ENCODE data around the gene NOS1AP.
"Not testable (repeated sequence)": the region's sequence is repeated elsewhere in the genome, so short reads cannot be mapped to it uniquely, and the experiment has no call there.

The NOS1AP gene

GRCh38 chr1:162168261-162168660 is 98.8 kb downstream of the NOS1AP start:
- TF ChIP-seq, protein P1, sequence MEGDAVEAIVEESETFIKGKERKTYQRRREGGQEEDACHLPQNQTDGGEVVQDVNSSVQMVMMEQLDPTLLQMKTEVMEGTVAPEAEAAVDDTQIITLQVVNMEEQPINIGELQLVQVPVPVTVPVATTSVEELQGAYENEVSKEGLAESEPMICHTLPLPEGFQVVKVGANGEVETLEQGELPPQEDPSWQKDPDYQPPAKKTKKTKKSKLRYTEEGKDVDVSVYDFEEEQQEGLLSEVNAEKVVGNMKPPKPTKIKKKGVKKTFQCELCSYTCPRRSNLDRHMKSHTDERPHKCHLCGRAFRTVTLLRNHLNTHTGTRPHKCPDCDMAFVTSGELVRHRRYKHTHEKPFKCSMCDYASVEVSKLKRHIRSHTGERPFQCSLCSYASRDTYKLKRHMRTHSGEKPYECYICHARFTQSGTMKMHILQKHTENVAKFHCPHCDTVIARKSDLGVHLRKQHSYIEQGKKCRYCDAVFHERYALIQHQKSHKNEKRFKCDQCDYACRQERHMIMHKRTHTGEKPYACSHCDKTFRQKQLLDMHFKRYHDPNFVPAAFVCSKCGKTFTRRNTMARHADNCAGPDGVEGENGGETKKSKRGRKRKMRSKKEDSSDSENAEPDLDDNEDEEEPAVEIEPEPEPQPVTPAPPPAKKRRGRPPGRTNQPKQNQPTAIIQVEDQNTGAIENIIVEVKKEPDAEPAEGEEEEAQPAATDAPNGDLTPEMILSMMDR (IDR thresholded peaks at IDR 0.05; ENCODE audit: low read depth, low read length, missing control alignments) = no peak
- in situ Hi-C loops (cut with HindIII; ENCODE audit: low pct_ligation_motif_present, low sequenced_read_pairs) = no loop called here
- no peaks in the 10 kb centered on the region for H3K36me3 ChIP-seq (replicated peaks)
- no peak overlapping the region for H3K27ac ChIP-seq
- H3K27me3 ChIP-seq (replicated peaks) = no peaks in the 10 kb centered on the region
- DNase-seq = no peak
- H3K4me3 ChIP-seq (ENCODE audit: low read depth, low read length) = no peak overlapping the region

DNA sequence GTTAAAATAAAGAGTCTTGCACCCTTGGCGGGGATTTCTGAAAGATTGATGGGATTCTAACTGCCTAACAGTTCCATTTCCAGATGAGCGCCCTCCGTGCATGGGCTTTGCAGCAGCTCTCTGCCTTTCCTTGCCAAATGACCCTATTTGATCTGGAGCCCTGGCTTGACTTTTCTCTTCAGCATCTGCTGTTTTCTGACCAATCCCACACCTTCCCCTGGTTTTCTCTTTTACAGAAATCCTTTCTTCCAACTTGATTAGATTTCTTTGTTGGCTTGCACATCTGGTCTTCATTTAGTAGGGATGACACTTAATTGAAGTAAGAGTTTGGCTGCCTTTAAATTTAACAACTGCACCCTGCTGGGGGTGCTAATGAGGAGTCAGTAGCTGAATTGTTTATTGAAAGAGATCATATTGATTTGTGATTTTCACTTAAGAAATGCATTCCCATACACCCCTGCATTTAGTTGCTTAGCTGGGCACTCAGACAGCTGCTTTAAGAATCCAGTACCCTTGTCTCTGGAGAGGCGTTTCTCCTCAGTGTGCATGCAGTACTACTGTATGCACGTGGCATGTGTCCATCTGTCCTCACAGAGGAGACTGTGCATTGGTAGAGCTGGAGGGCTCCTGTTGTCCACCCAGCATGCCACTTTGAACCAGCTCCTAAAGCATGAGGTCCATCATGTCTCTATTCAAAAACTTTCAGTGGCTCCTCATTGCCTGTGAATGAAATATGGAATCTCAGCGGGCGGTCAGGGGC is 99.7 kb downstream of the NOS1AP start:
- H3K36me3 ChIP-seq (replicated peaks) = no peaks in the 10 kb centered on the region
- no peaks in the 10 kb centered on the region for H3K27me3 ChIP-seq (replicated peaks)
- no peak overlapping the region for H3K4me3 ChIP-seq (ENCODE audit: low read depth, low read length)
- H3K27ac ChIP-seq = no peak overlapping the region
- TF ChIP-seq, protein P1 (IDR thresholded peaks at IDR 0.05; ENCODE audit: low read depth, low read length, missing control alignments) = no peak
- no peak for DNase-seq
- in situ Hi-C loops (cut with HindIII; ENCODE audit: low pct_ligation_motif_present, low sequenced_read_pairs) = no loop called here

GRCh38 chr1:162171111-162171510 is 101.6 kb downstream of the NOS1AP start:
- Histone ChIP-seq H3K4me3 (ENCODE audit: low read depth, low read length) (no peak overlapping the region), H3K27me3 (replicated peaks) (no peaks in the 10 kb centered on the region), H3K27ac (no peak overlapping the region), H3K36me3 (replicated peaks) (no peaks in the 10 kb centered on the region)
- in situ Hi-C loops (cut with HindIII; ENCODE audit: low pct_ligation_motif_present, low sequenced_read_pairs) = no loop called here
- no peak for DNase-seq
- TF ChIP-seq, protein P1 (IDR thresholded peaks at IDR 0.05; ENCODE audit: low read depth, low read length, missing control alignments) = no peak

GRCh38 chr1:162172311-162173102 is 103.0 kb downstream of the NOS1AP start:
- TF ChIP-seq, protein P1 (IDR thresholded peaks at IDR 0.05; ENCODE audit: low read depth, low read length, missing control alignments) = no peak
- in situ Hi-C loops (cut with HindIII; ENCODE audit: low pct_ligation_motif_present, low sequenced_read_pairs) = no loop called here
- Histone ChIP-seq H3K4me3 (ENCODE audit: low read depth, low read length) (no peak overlapping the region), H3K36me3 (replicated peaks) (no peaks in the 10 kb centered on the region), H3K27me3 (replicated peaks) (no peaks in the 10 kb centered on the region), H3K27ac (no peak overlapping the region)
- DNase-seq = no peak

GRCh38 chr1:162173607-162174006 is 104.1 kb downstream of the NOS1AP start:
- in situ Hi-C loops (cut with HindIII; ENCODE audit: low pct_ligation_motif_present, low sequenced_read_pairs); DNase-seq; H3K27ac ChIP-seq; H3K36me3 ChIP-seq (replicated peaks); H3K27me3 ChIP-seq (replicated peaks); H3K4me3 ChIP-seq (ENCODE audit: low read depth, low read length): not testable (repeated sequence)

DNA sequence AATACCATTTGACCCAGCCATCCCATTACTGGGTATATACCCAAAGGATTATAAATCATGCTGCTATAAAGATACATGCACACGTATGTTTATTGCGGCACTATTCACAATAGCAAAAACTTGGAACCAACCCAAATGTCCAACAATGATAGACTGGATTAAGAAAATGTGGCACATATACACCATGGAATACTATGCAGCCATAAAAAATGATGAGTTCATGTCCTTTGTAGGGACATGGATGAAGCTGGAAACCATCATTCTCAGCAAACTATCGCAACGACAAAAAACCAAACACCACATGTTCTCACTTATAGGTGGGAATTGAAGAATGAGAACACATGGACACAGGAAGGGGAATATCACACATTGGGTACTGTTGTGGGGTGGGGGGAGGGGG is 104.5 kb downstream of the NOS1AP start:
- in situ Hi-C loops (cut with HindIII; ENCODE audit: low pct_ligation_motif_present, low sequenced_read_pairs); H3K27me3 ChIP-seq (replicated peaks); H3K36me3 ChIP-seq (replicated peaks); H3K4me3 ChIP-seq (ENCODE audit: low read depth, low read length); H3K27ac ChIP-seq; DNase-seq: not testable (repeated sequence)
